Upper lobe of left lung (tissue), 6 donors: Measurements from ENCODE around the gene B3GNT5. TPM values are rescaled to one million over a fixed set of nuclear protein-coding genes. Genes with fewer than 3 reads are reported as not detected.

Source experiments
- ATAC-seq, 2 donors: fragments of 200-7000 bp; cut with Tn5 transposase; one replicate each; pipeline ENCODE4 v1.9.1; 2022; ENCODE audit warnings: mild to moderate bottlenecking in 2 of 2, moderate library complexity in 2 of 2; ENCODE audit not compliant: low FRiP score in 2 of 2
- DNase-seq, 2 donors: peaks; one replicate each; pipeline ENCODE4 v3.0.0-alpha.2; 2019 to 2020
- H3K27ac ChIP-seq, 4 donors: fragments of 200-600 bp; sonication (generic); one replicate each; pipeline ENCODE4 v1.5.1; 2016 to 2019
- H3K27me3 ChIP-seq, 4 donors: fragments of 200-600 bp; sonication (generic); one replicate each; pipeline ENCODE4 v1.5.1; 2017 to 2019
- H3K36me3 ChIP-seq, 4 donors: fragments of 200-600 bp; sonication (generic); one replicate each; pipeline ENCODE4 v1.5.1; 2016 to 2019
- H3K4me1 ChIP-seq, 4 donors: fragments of 200-600 bp; sonication (generic); one replicate each; pipeline ENCODE4 v1.5.1; 2018 to 2019
- H3K4me3 ChIP-seq, 4 donors: fragments of 200-600 bp; sonication (generic); one replicate each; pipeline ENCODE4 v1.5.1; 2017 to 2019; ENCODE audit warnings: mild to moderate bottlenecking in 2 of 4, moderate library complexity in 1 of 4
- H3K9me3 ChIP-seq, 4 donors: fragments of 200-600 bp; sonication (generic); one replicate each; pipeline ENCODE4 v1.5.1; 2018 to 2019
- EP300 ChIP-seq, 4 donors: sonication (generic); formaldehyde crosslinking; IDR thresholded peaks; one replicate each; pipeline ENCODE4 v1.5.1; 2017; ENCODE audit warnings: antibody characterized with exemption in 4 of 4, control low read depth in 2 of 4
- POLR2A ChIP-seq, 4 donors: fragments of 450-650 bp; IDR thresholded peaks; one replicate each; pipeline ENCODE4 v1.5.1; 2016 to 2017; ENCODE audit warnings: antibody characterized with exemption in 4 of 4, mild to moderate bottlenecking in 2 of 4
- POLR2AphosphoS5 ChIP-seq, 2 donors: sonication (generic); formaldehyde crosslinking; IDR thresholded peaks; one replicate each; pipeline ENCODE4 v1.5.1; 2017; ENCODE audit warnings: antibody characterized with exemption in 2 of 2
- WGBS, 2 donors: methylation state at CpG; one replicate each; pipeline ENCODE4 v1.1.5; 2017 to 2018; 5-methylcytosine and 5-hydroxymethylcytosine counted together
- small RNA-seq, 4 donors: library from RNA; depleted of rRNA; stranded (forward); fragments of <200 nt; gene quantifications; one replicate each; pipeline ENCODE3, GENCODE V24; 2016
- total RNA-seq, 6 donors: library from RNA; depleted of rRNA in 4 of 6; stranded (reverse); fragments of >200 nt in 4 of 6; gene quantifications; one replicate each; pipeline versions ENCODE4 v1.1.0 to v1.2.1, GENCODE V29; 2016 to 2021
- TF ChIP-seq, protein P1 (sequence below), 6 experiments: fragments of 450-650 bp in 4 of 6; fragments of 200-600 bp in 2 of 6; sonication (generic) in 2 of 6; IDR thresholded peaks; one replicate each; pipeline ENCODE4 v1.5.1; 2016 to 2019; ENCODE audit warnings: antibody characterized with exemption in 6 of 6
- donor health status: DM: no; HTN: no; CAD: no; lungs with moderate emphysema.
- donor health status: DM: no; HTN: yes; CAD: no; lungs with severe emphysema.

Gene B3GNT5
- total RNA-seq, 6 donors from 2014 or later: 15.7 to 44.5 (median 28.3) TPM

GRCh38 chr3:183317886-183318865 lies 65.1 kb downstream of the B3GNT5 start:
- TF ChIP-seq EP300 (IDR thresholded peaks at IDR 0.05) (no peak), POLR2AphosphoS5 (IDR thresholded peaks at IDR 0.05) (no peak), POLR2A (IDR thresholded peaks at IDR 0.05) (no peak)
- TF ChIP-seq, protein P1, sequence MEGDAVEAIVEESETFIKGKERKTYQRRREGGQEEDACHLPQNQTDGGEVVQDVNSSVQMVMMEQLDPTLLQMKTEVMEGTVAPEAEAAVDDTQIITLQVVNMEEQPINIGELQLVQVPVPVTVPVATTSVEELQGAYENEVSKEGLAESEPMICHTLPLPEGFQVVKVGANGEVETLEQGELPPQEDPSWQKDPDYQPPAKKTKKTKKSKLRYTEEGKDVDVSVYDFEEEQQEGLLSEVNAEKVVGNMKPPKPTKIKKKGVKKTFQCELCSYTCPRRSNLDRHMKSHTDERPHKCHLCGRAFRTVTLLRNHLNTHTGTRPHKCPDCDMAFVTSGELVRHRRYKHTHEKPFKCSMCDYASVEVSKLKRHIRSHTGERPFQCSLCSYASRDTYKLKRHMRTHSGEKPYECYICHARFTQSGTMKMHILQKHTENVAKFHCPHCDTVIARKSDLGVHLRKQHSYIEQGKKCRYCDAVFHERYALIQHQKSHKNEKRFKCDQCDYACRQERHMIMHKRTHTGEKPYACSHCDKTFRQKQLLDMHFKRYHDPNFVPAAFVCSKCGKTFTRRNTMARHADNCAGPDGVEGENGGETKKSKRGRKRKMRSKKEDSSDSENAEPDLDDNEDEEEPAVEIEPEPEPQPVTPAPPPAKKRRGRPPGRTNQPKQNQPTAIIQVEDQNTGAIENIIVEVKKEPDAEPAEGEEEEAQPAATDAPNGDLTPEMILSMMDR (IDR thresholded peaks at IDR 0.05): no peak
- Histone ChIP-seq H3K27me3 (no peaks in the 10 kb centered on the region), H3K4me3 (no peak overlapping the region), H3K9me3 (no peaks in the 10 kb centered on the region), H3K4me1 (peaks cover 0 to 9% (median 6%) of the 10 kb centered on the region in 4 donors), H3K36me3 (no peaks in the 10 kb centered on the region), H3K27ac (no peak overlapping the region)
- ATAC-seq (no peak), DNase-seq (no peak)
- WGBS, 2 donors: 86 to 89% methylated on average over 6 to 10 of the region's 10 CpGs

- no peaks in the 10 kb centered on the region for H3K27me3 ChIP-seq
- ATAC-seq: no peak
- no peak overlapping the region for H3K27ac ChIP-seq
- 62 to 81% methylated on average over 5 of the region's 5 CpGs for WGBS, 2 donors
- no peaks in the 10 kb centered on the region for H3K36me3 ChIP-seq
- no peak overlapping the region for H3K4me3 ChIP-seq
- H3K4me1 ChIP-seq: peaks cover 0 to 6% (median 4%) of the 10 kb centered on the region in 4 donors
- no peaks in the 10 kb centered on the region for H3K9me3 ChIP-seq
- DNase-seq: no peak
- TF ChIP-seq POLR2AphosphoS5 (IDR thresholded peaks at IDR 0.05): no peak
- TF ChIP-seq EP300 (IDR thresholded peaks at IDR 0.05): no peak
- TF ChIP-seq, protein P1 (IDR thresholded peaks at IDR 0.05): no peak
- no peak for TF ChIP-seq POLR2A (IDR thresholded peaks at IDR 0.05)
These were observed 65.8 kb downstream of the B3GNT5 start for GRCh38 chr3:183318877-183319276.

DNA sequence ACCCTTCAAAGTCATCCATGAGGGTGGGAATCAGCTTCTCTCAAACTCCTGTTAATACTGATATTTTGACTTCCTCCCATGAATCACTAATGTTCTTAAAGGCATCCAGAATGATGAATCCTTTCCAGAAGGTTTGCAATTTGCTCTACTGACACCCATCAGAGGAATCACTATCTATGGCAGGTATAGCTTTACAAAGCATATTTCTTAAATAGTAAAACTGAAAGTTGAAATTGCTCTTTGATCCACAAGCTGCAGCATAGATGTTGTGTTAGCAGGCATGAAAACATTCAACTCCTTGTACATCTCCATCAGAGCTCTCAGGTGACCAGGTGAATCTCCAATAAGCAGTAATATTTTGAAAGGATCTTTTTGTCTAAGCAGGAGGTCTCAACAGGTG lies 66.3 kb downstream of the B3GNT5 start:
- Histone ChIP-seq H3K4me1 (peaks cover 0 to 5% (median under 1%) of the 10 kb centered on the region in 4 donors), H3K4me3 (no peak overlapping the region), H3K36me3 (no peaks in the 10 kb centered on the region), H3K27ac (no peak overlapping the region), H3K27me3 (no peaks in the 10 kb centered on the region), H3K9me3 (no peaks in the 10 kb centered on the region)
- no peak for ATAC-seq
- no peak for DNase-seq
- TF ChIP-seq, protein P1 (IDR thresholded peaks at IDR 0.05): no peak
- TF ChIP-seq POLR2AphosphoS5 (IDR thresholded peaks at IDR 0.05) (no peak), EP300 (IDR thresholded peaks at IDR 0.05) (no peak), POLR2A (IDR thresholded peaks at IDR 0.05) (no peak)

Small RNAs within 50 kb of the gene (small RNA-seq; reads per million reads assigned to genes)
- 0 reads per million in 4 donors for gene RNA5SP151

Other genes with a start within 250 kb of the B3GNT5 start
- 100 to 1,000 TPM in 1 of 6 donors, 10 to 100 TPM in 5; 44.6 to 157 (median 85.4) TPM for gene MCCC1, start 153.8 kb upstream of the B3GNT5 start, total RNA-seq
- 100 to 1,000 TPM in 5 of 6 donors, 10 to 100 TPM in 1; 98.3 to 344 (median 176) TPM for gene LAMP3, start 90.5 kb upstream of the B3GNT5 start, total RNA-seq
- gene MCF2L2, start 175.4 kb downstream of the B3GNT5 start, total RNA-seq: 1 to 10 TPM in 4 of 6 donors, under 1 TPM in 2; 0.22 to 2.0 (median 1.2) TPM